ENCODE results near the gene C12orf42. TPM values are rescaled to one million over a fixed set of nuclear protein-coding genes. Genes with fewer than 3 reads are reported as not detected.

The C12orf42 gene
- total and polyA plus RNA-seq, 7 experiments from 2014 or later: 2.6 to 15.4 (median 7.9) TPM

DNA sequence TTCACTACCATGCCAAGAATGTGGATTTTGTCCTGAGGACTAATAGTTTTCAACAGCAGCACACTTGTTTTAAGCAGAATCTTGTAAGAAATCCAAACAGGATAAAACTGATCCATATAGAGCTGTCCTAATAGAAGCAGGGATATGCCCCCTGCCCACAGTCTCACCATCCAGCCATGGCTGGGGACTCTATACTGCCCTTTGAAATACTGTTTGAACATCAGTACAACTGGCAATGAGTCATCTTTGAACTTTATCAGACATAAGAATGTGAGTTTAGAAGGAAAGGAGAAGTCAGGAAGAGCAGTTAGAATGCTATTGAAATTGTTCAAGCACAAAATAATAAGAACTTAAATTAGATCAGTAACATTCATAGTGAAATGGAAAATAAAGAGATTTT, 3.8 kb upstream of the C12orf42 start:
- no peaks in the 10 kb centered on the region for H3K4me1 ChIP-seq (ENCODE audit: control insufficient read depth in 2 of 2, insufficient read depth in 2 of 2, low read length in 2 of 2)
- Mint-ChIP-seq H3K36me3 (peaks cover 0 to 5% (median 0%) of the 10 kb centered on the region in 5 donors), H3K9me3 (peaks cover 0 to 6% (median 0%) of the 10 kb centered on the region in 11 donors), H3K4me1 (peaks cover 2 to 27% (median 10%) of the 10 kb centered on the region in 7 donors), H3K27ac (peak overlapping the region in 1 of 9 donors; percentile 19), H3K27me3 (peaks cover 5 to 25% (median 11%) of the 10 kb centered on the region in 5 donors), H3K4me3 (no peak overlapping the region)
- intact Hi-C loops (cut with micrococcal nuclease): loop anchor here in 1 of 2 donors (5.0 kb wide), 2 partner anchors 57 to 222 kb away; no protein-coding TSS in a partner anchor
- ATAC-seq (no peak), DNase-seq (no peak)
- H3K27me3 ChIP-seq (ENCODE audit: control insufficient read depth in 2 of 2, insufficient read depth in 2 of 2, low read length in 2 of 2): no peaks in the 10 kb centered on the region
- no peak overlapping the region for H3K27ac ChIP-seq (ENCODE audit: low read depth, low read length)
- no peaks in the 10 kb centered on the region for H3K9me3 ChIP-seq (ENCODE audit: control insufficient read depth in 2 of 3, low read length in 3 of 3)
- no peaks in the 10 kb centered on the region for H3K36me3 ChIP-seq (ENCODE audit: control insufficient read depth in 2 of 3, insufficient read depth in 3 of 3, low read length in 3 of 3)
- POLR2A ChIA-PET: no interaction called here
- CTCF ChIA-PET: interaction anchor here (1.5 kb wide), 1 partner anchor 49 kb away, joined by 3 read pairs; no protein-coding TSS in a partner anchor
- no peak overlapping the region for H3K4me3 ChIP-seq (ENCODE audit: low read length)

DNA sequence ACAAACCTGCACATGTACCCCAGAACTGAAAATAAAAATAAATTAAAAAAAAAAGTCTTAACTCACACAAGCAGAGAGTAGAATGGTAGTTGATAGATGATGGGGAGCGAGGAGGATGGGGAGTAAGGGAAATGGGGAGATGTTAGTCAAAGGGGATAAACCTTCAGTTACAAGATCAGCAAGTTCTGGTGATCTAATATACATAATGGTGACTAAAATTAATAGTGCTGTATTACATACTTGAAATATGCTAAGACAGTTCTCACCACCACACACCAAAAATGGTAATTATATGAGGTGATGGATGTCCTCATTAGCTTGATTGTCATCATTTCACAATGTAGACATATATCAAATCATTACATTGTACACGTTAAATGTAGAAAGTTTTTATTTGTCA, 3.2 kb upstream of the C12orf42 start:
- Histone ChIP-seq H3K36me3 (ENCODE audit: control insufficient read depth in 2 of 3, insufficient read depth in 3 of 3, low read length in 3 of 3) (no peaks in the 10 kb centered on the region), H3K9me3 (ENCODE audit: control insufficient read depth in 2 of 3, low read length in 3 of 3) (no peaks in the 10 kb centered on the region), H3K4me3 (ENCODE audit: low read length) (no peak overlapping the region), H3K27ac (ENCODE audit: low read depth, low read length) (no peak overlapping the region), H3K27me3 (ENCODE audit: control insufficient read depth in 2 of 2, insufficient read depth in 2 of 2, low read length in 2 of 2) (no peaks in the 10 kb centered on the region), H3K4me1 (ENCODE audit: control insufficient read depth in 2 of 2, insufficient read depth in 2 of 2, low read length in 2 of 2) (no peaks in the 10 kb centered on the region)
- peaks cover 5 to 31% (median 17%) of the 10 kb centered on the region in 5 donors for H3K27me3 Mint-ChIP-seq
- H3K4me1 Mint-ChIP-seq: peaks cover 8 to 32% (median 16%) of the 10 kb centered on the region in 7 donors
- intact Hi-C loops (cut with micrococcal nuclease): loop anchor here in 1 of 2 donors (5.0 kb wide), 2 partner anchors 57 to 222 kb away; no protein-coding TSS in a partner anchor
- CTCF ChIA-PET: interaction anchor here (1.5 kb wide), 1 partner anchor 50 kb away, joined by 3 read pairs; no protein-coding TSS in a partner anchor
- peaks cover 0 to 5% (median 0%) of the 10 kb centered on the region in 5 donors for H3K36me3 Mint-ChIP-seq
- no peak for DNase-seq
- no peak for ATAC-seq
- H3K4me3 Mint-ChIP-seq: no peak overlapping the region
- peak overlapping the region in 3 of 9 donors; percentile 3 to 34 (median 19) for H3K27ac Mint-ChIP-seq
- POLR2A ChIA-PET: no interaction called here
- peaks cover 0 to 6% (median 0%) of the 10 kb centered on the region in 11 donors for H3K9me3 Mint-ChIP-seq

DNA sequence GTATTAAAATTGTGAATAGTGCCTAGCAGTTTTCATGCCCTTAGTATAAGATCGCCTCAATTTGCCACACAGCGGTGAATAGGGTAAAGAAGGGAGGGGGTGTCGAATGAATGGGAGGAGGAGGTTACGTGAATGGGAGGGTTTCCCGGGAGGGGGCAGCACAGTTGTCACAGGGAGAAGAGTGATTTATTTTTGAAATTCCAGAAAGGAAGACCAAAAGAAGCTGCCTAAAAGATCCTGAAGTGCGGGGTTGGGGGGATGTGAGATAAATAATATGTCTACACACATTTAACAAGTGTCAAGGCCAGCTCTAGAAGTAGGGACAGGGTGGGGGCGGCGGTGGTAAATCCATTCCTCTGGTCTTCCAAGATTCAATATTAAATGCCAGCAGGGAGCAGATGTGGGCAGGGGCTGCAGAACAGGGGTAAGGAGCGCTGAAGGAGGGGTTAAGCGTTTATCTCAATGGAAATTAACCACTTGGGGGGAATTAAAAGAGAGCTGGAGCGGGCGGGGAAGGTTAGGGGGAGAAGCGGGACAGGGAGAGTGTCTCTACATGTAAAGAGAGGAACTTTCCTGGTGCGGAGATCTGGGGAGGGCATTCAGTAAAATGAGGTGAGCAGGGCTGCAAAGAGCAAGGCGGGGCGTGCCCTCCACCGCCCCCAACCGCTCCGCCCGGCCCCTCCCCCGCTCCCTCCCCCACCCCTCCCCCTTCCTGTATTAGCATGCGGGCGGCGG, 867 bp downstream of the C12orf42 start:
- peak overlapping the region; percentile 80 to 91 (median 85) for H3K4me3 Mint-ChIP-seq
- peaks cover 8 to 24% (median 21%) of the 10 kb centered on the region in 7 donors for H3K4me1 Mint-ChIP-seq
- Histone ChIP-seq H3K4me3 (ENCODE audit: low read length) (peak overlapping the region; percentile 48), H3K9me3 (ENCODE audit: control insufficient read depth in 2 of 3, low read length in 3 of 3) (no peaks in the 10 kb centered on the region), H3K36me3 (ENCODE audit: control insufficient read depth in 2 of 3, insufficient read depth in 3 of 3, low read length in 3 of 3) (no peaks in the 10 kb centered on the region), H3K27me3 (ENCODE audit: control insufficient read depth in 2 of 2, insufficient read depth in 2 of 2, low read length in 2 of 2) (no peaks in the 10 kb centered on the region), H3K27ac (ENCODE audit: low read depth, low read length) (peak overlapping the region; percentile 63), H3K4me1 (ENCODE audit: control insufficient read depth in 2 of 2, insufficient read depth in 2 of 2, low read length in 2 of 2) (no peaks in the 10 kb centered on the region)
- ATAC-seq (no peak), DNase-seq (peak in 3 of 9 donors; percentile 1 to 17 (median 5))
- H3K36me3 Mint-ChIP-seq: peaks cover 0 to 10% (median 0%) of the 10 kb centered on the region in 5 donors
- CTCF ChIA-PET: interaction anchor here (0.9 kb wide), 1 partner anchor 53 kb away, joined by 4 read pairs; no protein-coding TSS in a partner anchor
- intact Hi-C loops (cut with micrococcal nuclease): loop anchor here (1.0 to 5.0 kb wide), 5 partner anchors 38 to 218 kb away; no protein-coding TSS in a partner anchor
- POLR2A ChIA-PET: interaction anchor here (0.7 to 1.7 kb wide), 3 partner anchors 54 to 280 kb away, joined by 4 to 8 read pairs (median 5); no protein-coding TSS in a partner anchor
- H3K27me3 Mint-ChIP-seq: peaks cover 20 to 44% (median 32%) of the 10 kb centered on the region in 5 donors
- H3K9me3 Mint-ChIP-seq: peaks cover 0 to 9% (median 1%) of the 10 kb centered on the region in 11 donors
- H3K27ac Mint-ChIP-seq: peak overlapping the region; percentile 57 to 91 (median 86)

DNA sequence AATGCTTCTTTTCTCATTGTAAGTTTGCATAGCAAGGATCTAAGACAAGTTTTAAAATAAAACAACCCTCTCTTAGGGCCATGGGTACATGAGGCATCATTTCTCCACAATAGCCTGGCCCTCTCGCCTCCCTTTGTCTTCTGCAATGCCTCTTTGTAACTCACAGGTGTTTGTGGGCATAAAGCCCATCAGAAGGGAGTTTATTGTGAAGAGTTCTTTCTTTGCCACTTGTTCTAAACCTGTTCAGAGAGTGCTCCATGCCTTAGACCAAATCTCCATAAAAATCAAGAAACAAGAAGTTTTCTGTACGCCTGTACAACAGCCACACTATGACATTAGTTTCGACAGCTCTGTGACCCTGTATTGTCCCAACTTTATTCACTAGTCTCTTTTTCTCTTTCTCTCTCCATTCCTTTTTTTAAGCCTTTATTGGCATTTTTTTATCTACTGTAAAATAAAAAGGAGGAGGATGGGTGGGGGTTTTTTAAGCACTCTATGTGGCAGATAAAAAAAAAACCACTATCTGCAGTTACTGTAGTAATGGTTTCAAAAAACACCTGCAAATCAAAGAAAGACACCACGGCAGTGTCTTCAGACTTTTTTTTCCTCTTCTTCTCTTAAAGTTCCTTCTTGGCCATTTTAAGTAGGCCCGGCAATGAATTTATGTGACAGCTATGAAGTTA, 1.6 kb downstream of the C12orf42 start:
- Mint-ChIP-seq H3K27ac (peak overlapping the region; percentile 57 to 91 (median 86)), H3K4me3 (peak overlapping the region; percentile 80 to 91 (median 85)), H3K9me3 (peaks cover 0 to 9% (median 1%) of the 10 kb centered on the region in 11 donors), H3K4me1 (peaks cover 8 to 24% (median 20%) of the 10 kb centered on the region in 7 donors), H3K36me3 (peaks cover 0 to 9% (median 0%) of the 10 kb centered on the region in 5 donors), H3K27me3 (peaks cover 20 to 43% (median 32%) of the 10 kb centered on the region in 5 donors)
- CTCF ChIA-PET: interaction anchor here (0.9 kb wide), 1 partner anchor 54 kb away, joined by 4 read pairs; no protein-coding TSS in a partner anchor
- Histone ChIP-seq H3K9me3 (ENCODE audit: control insufficient read depth in 2 of 3, low read length in 3 of 3) (no peaks in the 10 kb centered on the region), H3K4me3 (ENCODE audit: low read length) (no peak overlapping the region), H3K27ac (ENCODE audit: low read depth, low read length) (peak overlapping the region; percentile 57), H3K27me3 (ENCODE audit: control insufficient read depth in 2 of 2, insufficient read depth in 2 of 2, low read length in 2 of 2) (no peaks in the 10 kb centered on the region), H3K36me3 (ENCODE audit: control insufficient read depth in 2 of 3, insufficient read depth in 3 of 3, low read length in 3 of 3) (no peaks in the 10 kb centered on the region), H3K4me1 (ENCODE audit: control insufficient read depth in 2 of 2, insufficient read depth in 2 of 2, low read length in 2 of 2) (no peaks in the 10 kb centered on the region)
- intact Hi-C loops (cut with micrococcal nuclease): loop anchor here (2.0 to 5.0 kb wide), 2 partner anchors 37 kb away; no protein-coding TSS in a partner anchor
- DNase-seq (peak in 6 of 9 donors; percentile 7 to 47 (median 26)), ATAC-seq (peak; percentile 30)
- POLR2A ChIA-PET: interaction anchor here (0.7 to 1.7 kb wide), 3 partner anchors 53 to 279 kb away, joined by 4 to 8 read pairs (median 5); no protein-coding TSS in a partner anchor

DNA sequence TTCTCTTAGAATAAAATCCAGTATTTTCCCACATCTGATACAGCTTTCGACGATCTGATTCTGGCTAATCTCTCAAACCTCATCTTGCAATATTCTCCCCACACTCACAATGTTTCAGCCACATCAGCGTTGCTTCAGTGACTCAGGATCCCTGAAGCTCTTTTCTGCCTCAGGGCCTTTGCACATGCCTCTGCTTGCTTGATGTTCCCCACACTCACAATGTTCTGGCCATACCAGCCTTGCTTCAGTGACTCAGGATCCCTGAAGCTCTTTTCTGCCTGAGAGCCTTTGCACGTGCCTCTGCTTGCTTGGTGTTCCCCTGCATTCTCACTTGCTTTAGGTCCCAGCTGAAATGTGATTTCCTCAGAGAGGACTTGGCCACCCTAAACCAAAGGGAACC, 2.6 kb downstream of the C12orf42 start:
- no peak overlapping the region for H3K4me3 ChIP-seq (ENCODE audit: low read length)
- no peak for ATAC-seq
- no peak overlapping the region for H3K27ac ChIP-seq (ENCODE audit: low read depth, low read length)
- H3K27me3 ChIP-seq (ENCODE audit: control insufficient read depth in 2 of 2, insufficient read depth in 2 of 2, low read length in 2 of 2): no peaks in the 10 kb centered on the region
- H3K4me3 Mint-ChIP-seq: no peak overlapping the region
- intact Hi-C loops (cut with micrococcal nuclease): loop anchor here in 1 of 2 donors (5.0 kb wide), 1 partner anchor 36 kb away; no protein-coding TSS in a partner anchor
- no peaks in the 10 kb centered on the region for H3K4me1 ChIP-seq (ENCODE audit: control insufficient read depth in 2 of 2, insufficient read depth in 2 of 2, low read length in 2 of 2)
- peaks cover 20 to 41% (median 32%) of the 10 kb centered on the region in 5 donors for H3K27me3 Mint-ChIP-seq
- peaks cover 0 to 12% (median 3%) of the 10 kb centered on the region in 5 donors for H3K36me3 Mint-ChIP-seq
- no peak for DNase-seq
- POLR2A ChIA-PET: no interaction called here
- H3K36me3 ChIP-seq (ENCODE audit: control insufficient read depth in 2 of 3, insufficient read depth in 3 of 3, low read length in 3 of 3): no peaks in the 10 kb centered on the region
- CTCF ChIA-PET: interaction anchor here (0.6 kb wide), 1 partner anchor 32 kb away, joined by 3 read pairs; no protein-coding TSS in a partner anchor
- H3K9me3 Mint-ChIP-seq: peaks cover 0 to 12% (median 6%) of the 10 kb centered on the region in 11 donors
- H3K9me3 ChIP-seq (ENCODE audit: control insufficient read depth in 2 of 3, low read length in 3 of 3): no peaks in the 10 kb centered on the region
- H3K4me1 Mint-ChIP-seq: peaks cover 8 to 24% (median 19%) of the 10 kb centered on the region in 7 donors
- peak overlapping the region in 1 of 9 donors; percentile 29 for H3K27ac Mint-ChIP-seq

DNA sequence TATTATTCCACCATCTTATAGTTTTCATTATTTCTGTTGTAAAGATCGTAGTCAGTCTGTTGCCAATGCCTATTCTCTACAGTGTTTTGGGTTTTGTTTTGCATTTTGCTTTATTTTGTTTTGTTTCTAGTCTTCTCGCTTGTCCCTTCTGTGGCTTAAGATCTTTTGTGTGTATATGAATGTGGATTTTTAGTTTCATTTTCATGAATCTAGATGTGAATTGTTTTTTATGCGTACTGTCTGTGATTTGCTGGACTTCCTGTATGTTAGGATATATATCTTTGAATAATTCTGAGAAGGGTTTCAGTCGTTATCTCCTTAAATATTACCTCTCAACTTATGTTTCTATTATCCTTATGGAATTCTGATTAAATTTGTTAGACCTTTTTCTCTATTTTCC, 13.4 kb downstream of the C12orf42 start:
- no peaks in the 10 kb centered on the region for H3K9me3 ChIP-seq (ENCODE audit: control insufficient read depth in 2 of 3, low read length in 3 of 3)
- no peak for ATAC-seq
- Mint-ChIP-seq H3K36me3 (peaks cover 0 to 7% (median 0%) of the 10 kb centered on the region in 5 donors), H3K27ac (peak overlapping the region in 8 of 9 donors; percentile 5 to 81 (median 65)), H3K27me3 (peaks cover 0 to 4% (median 0%) of the 10 kb centered on the region in 5 donors), H3K9me3 (peaks cover 5 to 73% (median 19%) of the 10 kb centered on the region in 11 donors), H3K4me3 (peak overlapping the region in 8 of 10 donors; percentile 54 to 79 (median 68)), H3K4me1 (peaks cover 0 to 6% (median 5%) of the 10 kb centered on the region in 7 donors)
- intact Hi-C loops (cut with micrococcal nuclease): no loop called here
- H3K27ac ChIP-seq (ENCODE audit: low read depth, low read length): no peak overlapping the region
- no peaks in the 10 kb centered on the region for H3K4me1 ChIP-seq (ENCODE audit: control insufficient read depth in 2 of 2, insufficient read depth in 2 of 2, low read length in 2 of 2)
- H3K27me3 ChIP-seq (ENCODE audit: control insufficient read depth in 2 of 2, insufficient read depth in 2 of 2, low read length in 2 of 2): no peaks in the 10 kb centered on the region
- H3K36me3 ChIP-seq (ENCODE audit: control insufficient read depth in 2 of 3, insufficient read depth in 3 of 3, low read length in 3 of 3): no peaks in the 10 kb centered on the region
- H3K4me3 ChIP-seq (ENCODE audit: low read length): peak overlapping the region; percentile 7
- no peak for DNase-seq
- CTCF ChIA-PET: no interaction called here
- POLR2A ChIA-PET: no interaction called here
